Measurements from ENCODE around the gene CCDC150. TPM values are rescaled to one million over a fixed set of nuclear protein-coding genes. Genes with fewer than 3 reads are reported as not detected.

The CCDC150 gene
- total RNA-seq, 1 experiment from 2014 or later: 19.0 TPM

GRCh38 chr2:196598412-196598811, 41.1 kb upstream of the CCDC150 start:
- intact Hi-C loops (cut with micrococcal nuclease; ENCODE audit: unreplicated experiment): loop anchor here (10.0 kb wide), 1 partner anchor 156 kb away; no protein-coding TSS in a partner anchor
- ATAC-seq: no peak
- CTCF ChIA-PET: no interaction called here

GRCh38 chr2:196598846-196599245, 40.7 kb upstream of the CCDC150 start:
- ChIA-PET CTCF (no interaction called here), POLR2A (no interaction called here)
- no peaks in the 10 kb centered on the region for H3K36me3 ChIP-seq (ENCODE audit: control insufficient read depth, insufficient read depth, low read length)
- H3K4me1 ChIP-seq (ENCODE audit: control insufficient read depth, insufficient read depth, low read length): peaks cover 10% of the 10 kb centered on the region; the same call in 1 of the 2 replicates
- ATAC-seq (no peak), DNase-seq (ENCODE audit: low read depth, low spot score) (no peak)
- H3K27ac ChIP-seq (ENCODE audit: low read length): no peak overlapping the region
- H3K27me3 ChIP-seq (ENCODE audit: control insufficient read depth, insufficient read depth, low read length): no peaks in the 10 kb centered on the region; the same call in 1 of the 2 replicates
- no TSS peak for BruUV-seq (replicated peaks)
- in situ Hi-C loops (cut with HindIII; ENCODE audit: low pct_unique_long_range_greater_than_20kb, low sequenced_read_pairs) (no loop called here), intact Hi-C loops (cut with micrococcal nuclease; ENCODE audit: unreplicated experiment) (loop anchor here (10.0 kb wide), 1 partner anchor 156 kb away; no protein-coding TSS in a partner anchor)
- TF ChIP-seq TCF7L2 (IDR thresholded peaks at IDR 0.05; ENCODE audit: low read depth, low read length) (no peak), REST (IDR thresholded peaks at IDR 0.05; ENCODE audit: insufficient read depth in 1 of 2, low read depth in 2 of 2, low read length in 1 of 2) (no peak), CTCF (IDR thresholded peaks at IDR 0.05) (no peak), SIN3A (IDR thresholded peaks at IDR 0.05; ENCODE audit: borderline replicate concordance, insufficient read depth, low read depth, low read length) (no peak), POLR2AphosphoS5 (IDR thresholded peaks at IDR 0.05; ENCODE audit: low read depth, low read length) (no peak)
- no peak overlapping the region for H3K4me3 ChIP-seq (ENCODE audit: low read depth in 2 of 2, low read length in 2 of 2)
- H3K9me3 ChIP-seq (ENCODE audit: control insufficient read depth, insufficient read depth, low read depth, low read length): no peaks in the 10 kb centered on the region

More at GRCh38 chr2:196598412-196598811, 41.1 kb upstream of the CCDC150 start:
- POLR2A ChIA-PET: no interaction called here
- Histone ChIP-seq H3K4me3 (ENCODE audit: low read depth in 2 of 2, low read length in 2 of 2) (no peak overlapping the region), H3K36me3 (ENCODE audit: control insufficient read depth, insufficient read depth, low read length) (no peaks in the 10 kb centered on the region), H3K27ac (ENCODE audit: low read length) (no peak overlapping the region), H3K27me3 (ENCODE audit: control insufficient read depth, insufficient read depth, low read length) (no peaks in the 10 kb centered on the region; the same call in 1 of the 2 replicates), H3K4me1 (ENCODE audit: control insufficient read depth, insufficient read depth, low read length) (peaks cover 10% of the 10 kb centered on the region; the same call in 1 of the 2 replicates), H3K9me3 (ENCODE audit: control insufficient read depth, insufficient read depth, low read depth, low read length) (no peaks in the 10 kb centered on the region)
- no peak for DNase-seq (ENCODE audit: low read depth, low spot score)
- TF ChIP-seq POLR2AphosphoS5 (IDR thresholded peaks at IDR 0.05; ENCODE audit: low read depth, low read length): no peak
- no peak for TF ChIP-seq TCF7L2 (IDR thresholded peaks at IDR 0.05; ENCODE audit: low read depth, low read length)
- in situ Hi-C loops (cut with HindIII; ENCODE audit: low pct_unique_long_range_greater_than_20kb, low sequenced_read_pairs): no loop called here
- BruUV-seq (replicated peaks): no TSS peak

Data from Panc1 (cell line).